Karpas-422 (cell line): ENCODE data around the gene POMGNT1. TPM values are rescaled to one million over a fixed set of nuclear protein-coding genes. Genes with fewer than 3 reads are reported as not detected.

Experiments
- DNase-seq: peaks from one replicate; pipeline ENCODE4 v3.0.0-alpha.2; 2015
- H2AFZ ChIP-seq: fragments of 200-600 bp; sonication (generic); 2 replicates; pipeline ENCODE4 v1.6.1; 2014; ENCODE audit warnings: antibody characterized with exemption, low read length, mixed read lengths
- H3K27ac ChIP-seq: fragments of 200-600 bp; sonication (generic); 2 replicates; pipeline ENCODE4 v1.5.1; 2014; ENCODE audit warnings: mild to moderate bottlenecking, low read length, moderate library complexity
- H3K27me3 ChIP-seq: fragments of 200-600 bp; sonication (generic); 2 replicates; pipeline ENCODE4 v1.6.1; 2014; ENCODE audit warnings: low read length, mixed read lengths
- H3K36me3 ChIP-seq: fragments of 200-600 bp; sonication (generic); 2 replicates; pipeline ENCODE4 v1.6.1; 2014; ENCODE audit warnings: low read length, mixed read lengths; ENCODE audit not compliant: insufficient read depth
- H3K4me1 ChIP-seq: fragments of 200-600 bp; sonication (generic); 2 replicates; pipeline ENCODE4 v1.6.1; 2014; ENCODE audit warnings: mild to moderate bottlenecking, low read length, mixed read lengths
- H3K4me2 ChIP-seq: fragments of 200-600 bp; sonication (generic); 2 replicates; pipeline ENCODE4 v1.6.1; 2014; ENCODE audit warnings: low read length, low read depth, mild to moderate bottlenecking; ENCODE audit not compliant: poor library complexity, severe bottlenecking
- H3K4me3 ChIP-seq: fragments of 200-600 bp; sonication (generic); 2 replicates; pipeline ENCODE4 v1.5.1; 2014; ENCODE audit warnings: mild to moderate bottlenecking, antibody characterized with exemption, low read length, mixed read lengths
- H3K79me2 ChIP-seq: fragments of 200-600 bp; sonication (generic); 2 replicates; pipeline ENCODE4 v1.6.1; 2014; ENCODE audit warnings: mild to moderate bottlenecking, low read length, mixed read lengths
- H3K9ac ChIP-seq: fragments of 200-600 bp; sonication (generic); 2 replicates; pipeline ENCODE4 v1.6.0; 2014; ENCODE audit warnings: low read length
- H3K9me2 ChIP-seq: fragments of 200-600 bp; sonication (generic), shearing (Covaris generic); replicated peaks from 2 replicates; pipeline ENCODE4 v1.6.0; 2014; ENCODE audit warnings: mild to moderate bottlenecking, low read length, moderate library complexity; ENCODE audit not compliant: insufficient read depth
- H3K9me3 ChIP-seq: fragments of 300-700, 200-600 bp; sonication (generic); 2 replicates; pipeline ENCODE4 v1.6.1; 2014; ENCODE audit warnings: low read length, mixed read lengths
- H4K20me1 ChIP-seq: fragments of 200-600 bp; sonication (generic); 2 replicates; pipeline ENCODE4 v1.6.1; 2014; ENCODE audit warnings: mild to moderate bottlenecking, antibody characterized with exemption, low read length, low read depth; ENCODE audit not compliant: insufficient read depth
- total RNA-seq: library from RNA; depleted of rRNA; stranded (reverse); fragments of >200 nt; shearing (Covaris generic); gene quantifications from 2 replicates; pipeline ENCODE4 v1.2.3, GENCODE V29; 2014; ENCODE audit warnings: low replicate concordance

POMGNT1 gene
- total RNA-seq, 1 experiment from 2014 or later: 55.0 TPM

DNA sequence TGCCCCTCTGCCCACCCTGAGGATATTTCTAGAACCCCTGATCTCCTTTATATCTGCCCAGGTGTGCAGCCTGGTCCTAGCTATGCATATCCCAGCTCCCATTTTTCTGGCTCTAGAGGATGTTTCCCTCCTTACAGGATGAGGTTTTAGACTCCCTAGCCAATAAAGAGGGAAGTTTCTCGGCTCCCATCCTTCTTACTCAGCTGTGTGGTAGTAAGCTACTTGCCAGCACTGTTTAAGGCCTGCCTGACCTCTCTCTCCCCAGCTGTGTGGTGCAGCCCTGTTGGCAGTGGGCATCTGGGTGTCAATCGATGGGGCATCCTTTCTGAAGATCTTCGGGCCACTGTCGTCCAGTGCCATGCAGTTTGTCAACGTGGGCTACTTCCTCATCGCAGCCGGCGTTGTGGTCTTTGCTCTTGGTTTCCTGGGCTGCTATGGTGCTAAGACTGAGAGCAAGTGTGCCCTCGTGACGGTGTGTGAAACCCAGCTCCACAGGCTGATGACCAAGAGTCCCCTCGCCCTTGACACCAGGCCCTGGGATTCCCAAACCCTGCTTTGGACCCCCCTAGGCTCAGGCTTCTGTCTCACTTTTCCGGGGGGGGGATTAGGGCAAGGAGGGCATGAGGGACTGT is 14.2 kb downstream of the POMGNT1 start:
- Histone ChIP-seq H3K9me3 (no peaks in the 10 kb centered on the region), H4K20me1 (no peaks in the 10 kb centered on the region), H3K4me2 (no peak overlapping the region), H3K27ac (no peak overlapping the region), H2AFZ (no peak overlapping the region), H3K27me3 (no peaks in the 10 kb centered on the region), H3K4me1 (peaks cover 8% of the 10 kb centered on the region), H3K79me2 (no peaks in the 10 kb centered on the region), H3K4me3 (no peak overlapping the region), H3K36me3 (no peaks in the 10 kb centered on the region), H3K9ac (no peak overlapping the region), H3K9me2 (no peaks in the 10 kb centered on the region)
- DNase-seq: no peak

DNA sequence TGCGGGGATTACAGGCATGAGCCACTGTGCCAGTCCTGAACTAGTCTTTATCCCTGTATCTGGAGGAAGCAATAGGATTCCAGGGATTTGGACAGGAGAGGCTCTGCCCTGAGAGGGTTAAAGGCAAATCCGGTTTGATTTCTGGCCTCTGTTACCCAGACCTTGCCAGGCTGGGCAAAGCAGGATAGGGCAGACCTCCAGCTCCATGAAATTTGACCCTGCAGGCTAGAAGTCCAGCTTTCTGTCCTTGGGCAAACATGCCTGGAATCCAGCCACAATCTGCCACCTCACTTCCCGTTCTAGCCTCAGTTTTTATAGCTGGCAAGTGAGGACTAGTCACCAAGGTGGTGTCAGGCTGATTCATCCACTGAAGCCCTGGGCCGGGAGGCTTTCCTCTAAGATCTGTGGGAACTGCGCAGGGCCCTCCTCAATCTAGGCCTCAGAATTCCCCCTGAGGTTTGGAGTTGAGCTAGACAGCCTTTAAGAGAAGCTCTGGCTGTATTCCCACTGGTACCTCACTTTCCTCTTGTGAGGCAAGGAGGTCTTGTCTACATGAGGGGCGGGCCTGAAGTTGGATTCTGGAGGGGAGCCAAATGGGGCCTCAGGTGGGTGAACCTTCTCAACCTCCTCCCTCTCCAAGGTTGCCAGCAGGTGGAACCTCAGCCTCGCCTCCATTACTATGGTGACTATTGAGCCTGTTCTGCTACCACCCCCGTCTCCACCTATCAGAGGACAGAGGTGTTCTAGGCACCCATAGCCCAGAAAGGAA is 15.0 kb downstream of the POMGNT1 start:
- Histone ChIP-seq H3K4me2 (no peak overlapping the region), H3K9ac (no peak overlapping the region)
- no peak for DNase-seq

DNA sequence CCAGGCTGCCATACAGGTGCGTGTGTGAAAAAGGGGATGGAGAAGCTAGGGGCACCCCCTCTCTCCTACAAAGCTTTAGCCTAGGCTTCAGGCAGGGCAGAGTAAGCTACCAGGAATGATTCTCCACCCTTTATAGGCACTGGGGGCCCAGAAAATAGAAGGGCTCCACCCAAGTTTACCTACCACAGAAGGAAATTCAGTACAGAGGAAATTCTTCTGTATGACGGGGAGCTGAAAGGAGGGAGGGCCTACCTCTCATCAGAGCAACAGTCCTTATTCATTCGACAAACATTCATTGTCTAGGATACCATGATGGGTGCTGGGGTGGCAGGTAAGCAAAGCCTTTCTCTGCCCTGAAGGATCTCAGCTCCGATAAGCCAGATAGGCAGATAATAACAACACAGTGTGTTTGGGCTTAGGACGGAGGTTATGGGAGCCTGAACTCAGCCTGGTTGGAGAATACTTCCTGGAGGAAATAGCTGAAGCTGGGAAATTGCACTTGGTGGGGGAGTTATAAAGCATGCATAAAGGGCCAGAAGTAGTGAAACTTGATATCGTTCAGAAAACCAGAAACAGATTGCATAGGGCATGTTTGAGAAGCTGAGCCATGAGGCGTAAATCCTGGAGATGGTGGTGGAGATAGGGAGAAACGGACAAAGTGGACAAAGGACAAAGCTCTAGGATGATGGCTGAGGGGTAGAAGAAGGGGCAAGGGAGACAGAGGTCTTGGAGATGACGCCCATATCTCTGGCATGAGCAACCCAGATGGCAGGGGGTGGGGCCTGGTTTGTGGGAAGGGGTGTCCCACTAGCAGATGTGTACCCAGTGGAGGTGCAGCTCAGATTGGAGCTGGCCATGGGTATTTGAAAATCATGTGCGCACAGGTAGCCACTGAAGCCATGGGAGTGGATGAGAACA is 16.6 kb downstream of the POMGNT1 start:
- Histone ChIP-seq H2AFZ (no peak overlapping the region), H3K4me3 (no peak overlapping the region), H3K27me3 (no peaks in the 10 kb centered on the region), H3K36me3 (no peaks in the 10 kb centered on the region), H3K79me2 (no peaks in the 10 kb centered on the region), H3K9me3 (no peaks in the 10 kb centered on the region), H4K20me1 (no peaks in the 10 kb centered on the region), H3K9ac (no peak overlapping the region), H3K4me1 (peaks cover 16% of the 10 kb centered on the region), H3K27ac (no peak overlapping the region), H3K4me2 (no peak overlapping the region), H3K9me2 (no peaks in the 10 kb centered on the region)
- DNase-seq: no peak

More for the DNA sequence above, 15.0 kb downstream of the POMGNT1 start:
- H3K9me3 ChIP-seq: no peaks in the 10 kb centered on the region
- H4K20me1 ChIP-seq: no peaks in the 10 kb centered on the region
- H3K36me3 ChIP-seq: no peaks in the 10 kb centered on the region
- no peak overlapping the region for H3K4me3 ChIP-seq
- H3K79me2 ChIP-seq: no peaks in the 10 kb centered on the region
- no peak overlapping the region for H2AFZ ChIP-seq
- no peak overlapping the region for H3K27ac ChIP-seq
- H3K9me2 ChIP-seq: no peaks in the 10 kb centered on the region
- H3K4me1 ChIP-seq: peaks cover 14% of the 10 kb centered on the region
- no peaks in the 10 kb centered on the region for H3K27me3 ChIP-seq

DNA sequence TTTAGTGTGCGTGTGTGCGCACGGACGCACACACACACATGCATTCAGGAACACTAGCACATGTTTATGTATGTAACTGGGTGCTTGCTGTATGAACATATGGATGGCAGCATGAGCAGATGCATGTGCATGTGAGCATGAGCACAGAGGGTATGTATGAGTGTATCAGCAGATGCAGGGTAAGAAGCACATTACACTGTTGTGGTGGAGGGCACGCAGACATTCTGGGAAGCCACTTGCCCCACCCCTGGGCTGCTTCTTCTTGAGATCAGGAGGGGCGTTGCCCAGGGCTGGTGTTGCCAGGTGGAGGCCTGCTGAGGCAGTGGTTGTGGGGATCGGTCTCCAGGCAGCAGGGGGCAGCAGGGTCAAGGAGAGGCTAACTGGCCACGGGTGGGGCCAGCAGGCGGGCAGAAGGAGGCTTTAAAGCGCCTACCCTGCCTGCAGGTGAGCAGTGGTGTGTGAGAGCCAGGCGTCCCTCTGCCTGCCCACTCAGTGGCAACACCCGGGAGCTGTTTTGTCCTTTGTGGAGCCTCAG is 18.1 kb downstream of the POMGNT1 start:
- Histone ChIP-seq H3K4me2 (no peak overlapping the region), H3K9me3 (no peaks in the 10 kb centered on the region), H3K9me2 (no peaks in the 10 kb centered on the region), H3K4me3 (no peak overlapping the region), H3K79me2 (no peaks in the 10 kb centered on the region), H3K27ac (no peak overlapping the region), H3K36me3 (no peaks in the 10 kb centered on the region), H4K20me1 (no peaks in the 10 kb centered on the region), H2AFZ (no peak overlapping the region), H3K27me3 (no peaks in the 10 kb centered on the region), H3K4me1 (peaks cover 22% of the 10 kb centered on the region), H3K9ac (no peak overlapping the region)
- DNase-seq: peak; percentile 66

DNA sequence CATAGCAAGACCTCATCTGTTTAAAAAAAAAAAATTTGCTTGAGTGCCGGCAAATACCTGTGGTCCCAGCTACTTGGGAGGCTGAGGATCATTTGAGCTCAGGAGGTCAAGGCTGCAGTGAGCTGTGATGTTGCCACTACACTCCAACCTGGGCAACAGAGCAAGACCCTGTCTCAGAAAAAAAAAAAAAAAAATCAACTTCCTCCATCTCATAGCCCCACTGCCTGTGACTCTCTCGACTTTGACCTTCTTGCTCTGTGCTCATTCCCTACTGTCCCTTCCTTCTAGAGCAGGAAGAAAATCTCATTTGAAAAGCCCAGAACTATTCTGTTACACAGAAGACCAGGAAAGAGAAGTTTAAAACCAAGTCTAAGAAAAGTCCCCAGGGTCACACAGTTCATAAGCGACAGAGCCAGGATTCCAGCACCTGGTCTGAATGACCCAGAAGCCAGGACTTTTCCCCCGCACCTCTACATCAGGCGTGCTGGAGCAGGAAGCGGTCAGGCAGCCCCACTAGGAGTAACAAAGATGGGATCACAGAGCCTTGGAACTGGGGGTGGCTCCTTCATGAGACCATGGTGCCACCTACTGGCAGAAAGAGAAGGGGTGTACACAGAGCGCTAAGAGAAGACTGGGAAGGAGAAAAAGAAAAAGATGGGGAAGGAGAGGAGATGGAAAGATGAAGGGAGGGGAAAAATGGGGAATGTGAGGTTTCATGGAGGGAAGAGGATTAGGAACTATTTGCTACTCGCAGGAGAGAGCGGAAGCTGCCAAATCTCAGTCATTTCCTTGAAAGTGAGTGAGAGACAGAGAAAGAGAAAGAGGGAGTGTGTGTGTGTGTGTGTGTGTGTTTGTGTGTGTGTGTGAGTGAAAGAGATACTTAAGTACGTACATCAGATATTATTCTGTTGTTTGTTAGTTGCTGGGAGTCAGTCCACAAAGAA is 18.8 kb downstream of the POMGNT1 start:
- H3K79me2 ChIP-seq: no peaks in the 10 kb centered on the region
- H3K27ac ChIP-seq: no peak overlapping the region
- H3K27me3 ChIP-seq: no peaks in the 10 kb centered on the region
- H3K36me3 ChIP-seq: no peaks in the 10 kb centered on the region
- peak overlapping the region; percentile 43 for H3K4me2 ChIP-seq
- H3K9ac ChIP-seq: peak overlapping the region; percentile 30
- H3K9me3 ChIP-seq: no peaks in the 10 kb centered on the region
- no peaks in the 10 kb centered on the region for H4K20me1 ChIP-seq
- H3K4me3 ChIP-seq: peak overlapping the region; percentile 22; the same call in 1 of the 2 replicates
- peaks cover 22% of the 10 kb centered on the region for H3K4me1 ChIP-seq
- H2AFZ ChIP-seq: peak overlapping the region; percentile 47; the same call in 1 of the 2 replicates
- DNase-seq: peak; percentile 87
- no peaks in the 10 kb centered on the region for H3K9me2 ChIP-seq

DNA sequence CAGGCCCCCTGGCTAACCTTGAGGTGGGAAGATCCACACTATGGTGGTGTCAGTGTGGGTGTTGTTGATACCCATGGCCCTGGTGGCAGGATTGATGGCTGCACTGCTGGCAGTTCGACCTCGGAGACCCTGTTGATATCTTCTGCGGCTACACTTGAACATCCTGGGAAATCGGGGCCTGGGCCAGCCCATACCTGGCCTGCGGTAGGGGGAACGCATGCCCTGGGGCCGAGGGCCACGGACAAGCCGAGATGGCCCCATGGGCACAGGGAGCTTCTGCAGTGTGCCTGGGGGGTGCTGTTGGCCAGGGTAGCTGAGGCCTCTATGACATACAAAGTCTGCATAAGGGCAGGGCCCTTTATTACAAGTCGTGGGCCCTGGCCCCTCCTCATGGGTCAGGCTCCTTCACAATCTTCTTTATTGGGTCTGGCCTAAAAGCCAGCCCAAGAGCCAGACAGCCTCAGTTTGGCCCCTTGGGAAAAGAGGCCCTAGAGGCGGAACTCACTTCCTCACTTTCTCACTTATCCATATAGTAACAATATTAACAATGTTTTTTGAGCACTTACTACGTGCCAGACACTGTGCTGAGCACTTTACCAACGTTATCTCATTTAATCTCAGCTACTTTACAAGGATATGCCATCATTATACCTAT is 21.9 kb downstream of the POMGNT1 start, which contains the start of gene P3R3URF:
P3R3URF (minus strand) TSS at position 278 of the 655 bp plus-strand sequence; CDS start at position 261, 17 bp downstream.
- no peaks in the 10 kb centered on the region for H3K9me3 ChIP-seq
- H4K20me1 ChIP-seq: no peaks in the 10 kb centered on the region
- H3K9me2 ChIP-seq: no peaks in the 10 kb centered on the region
- H2AFZ ChIP-seq: no peak within 1 kb of the TSS
- H3K4me2 ChIP-seq: no peak within 1 kb of the TSS
- no peaks in the 10 kb centered on the region for H3K79me2 ChIP-seq
- DNase-seq: peak; percentile 69
- no peak within 1 kb of the TSS for H3K27ac ChIP-seq
- no peaks in the 10 kb centered on the region for H3K36me3 ChIP-seq
- H3K9ac ChIP-seq: no peak within 1 kb of the TSS
- H3K27me3 ChIP-seq: no peaks in the 10 kb centered on the region; the same call in 1 of the 2 replicates
- no peak within 1 kb of the TSS for H3K4me3 ChIP-seq
- peaks cover 36% of the 10 kb centered on the region for H3K4me1 ChIP-seq

DNA sequence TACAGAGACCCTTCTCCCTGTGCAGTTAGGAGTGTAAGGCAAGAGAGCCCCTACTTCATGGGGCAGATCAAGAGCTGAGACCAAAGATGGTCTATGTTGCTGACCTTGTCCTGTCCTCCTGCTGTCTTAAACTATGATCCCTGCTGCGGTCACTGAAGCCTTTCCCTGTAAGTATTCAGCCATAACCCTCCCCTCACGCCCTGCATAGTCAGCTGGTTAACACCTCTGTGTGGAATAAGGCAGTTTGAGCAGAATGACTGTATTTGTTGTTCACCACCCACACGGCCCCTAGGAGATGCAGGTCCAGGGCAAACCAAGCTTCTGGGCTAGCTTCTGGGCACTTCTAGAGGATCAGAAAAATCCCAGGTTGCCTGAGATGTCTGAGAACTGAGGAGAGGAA is 23.0 kb downstream of the POMGNT1 start:
- Histone ChIP-seq H3K4me3 (no peak overlapping the region), H3K27ac (no peak overlapping the region), H3K79me2 (no peaks in the 10 kb centered on the region), H3K9ac (no peak overlapping the region), H3K9me3 (no peaks in the 10 kb centered on the region), H3K27me3 (no peaks in the 10 kb centered on the region; the same call in 1 of the 2 replicates), H3K4me1 (peaks cover 43% of the 10 kb centered on the region), H3K36me3 (no peaks in the 10 kb centered on the region), H3K9me2 (no peaks in the 10 kb centered on the region), H3K4me2 (no peak overlapping the region), H2AFZ (no peak overlapping the region), H4K20me1 (no peaks in the 10 kb centered on the region)
- no peak for DNase-seq
